ENCODE data around the gene CFAP77.

Gene CFAP77

GRCh38 chr9:132504488-132504887 is 94.5 kb downstream of the CFAP77 start:
- H3K9me3 ChIP-seq (ENCODE audit: insufficient read depth, low read length) = no peaks in the 10 kb centered on the region
- H3K27ac ChIP-seq (ENCODE audit: low read depth, low read length) = no peak overlapping the region
- no peaks in the 10 kb centered on the region for H3K9me2 ChIP-seq (replicated peaks; ENCODE audit: insufficient read depth, low read length)
- H3K36me3 ChIP-seq (ENCODE audit: low read length) = no peaks in the 10 kb centered on the region
- H3F3A ChIP-seq (ENCODE audit: insufficient read depth) = no peaks in the 10 kb centered on the region
- no peak overlapping the region for H3K4me2 ChIP-seq (ENCODE audit: low read depth, low read length, poor library complexity, severe bottlenecking)
- no peak overlapping the region for H3K4me3 ChIP-seq (ENCODE audit: insufficient read depth, low read length, poor library complexity, severe bottlenecking)
- H2AFZ ChIP-seq (ENCODE audit: low read depth, low read length, severe bottlenecking) = no peak overlapping the region
- TF ChIP-seq, protein P1, sequence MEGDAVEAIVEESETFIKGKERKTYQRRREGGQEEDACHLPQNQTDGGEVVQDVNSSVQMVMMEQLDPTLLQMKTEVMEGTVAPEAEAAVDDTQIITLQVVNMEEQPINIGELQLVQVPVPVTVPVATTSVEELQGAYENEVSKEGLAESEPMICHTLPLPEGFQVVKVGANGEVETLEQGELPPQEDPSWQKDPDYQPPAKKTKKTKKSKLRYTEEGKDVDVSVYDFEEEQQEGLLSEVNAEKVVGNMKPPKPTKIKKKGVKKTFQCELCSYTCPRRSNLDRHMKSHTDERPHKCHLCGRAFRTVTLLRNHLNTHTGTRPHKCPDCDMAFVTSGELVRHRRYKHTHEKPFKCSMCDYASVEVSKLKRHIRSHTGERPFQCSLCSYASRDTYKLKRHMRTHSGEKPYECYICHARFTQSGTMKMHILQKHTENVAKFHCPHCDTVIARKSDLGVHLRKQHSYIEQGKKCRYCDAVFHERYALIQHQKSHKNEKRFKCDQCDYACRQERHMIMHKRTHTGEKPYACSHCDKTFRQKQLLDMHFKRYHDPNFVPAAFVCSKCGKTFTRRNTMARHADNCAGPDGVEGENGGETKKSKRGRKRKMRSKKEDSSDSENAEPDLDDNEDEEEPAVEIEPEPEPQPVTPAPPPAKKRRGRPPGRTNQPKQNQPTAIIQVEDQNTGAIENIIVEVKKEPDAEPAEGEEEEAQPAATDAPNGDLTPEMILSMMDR (IDR thresholded peaks at IDR 0.05; ENCODE audit: insufficient read depth, low read length, poor library complexity, severe bottlenecking) = no peak
- no peak for TF ChIP-seq EZH2phosphoT487 (conservative IDR thresholded peaks at IDR 0.05; ENCODE audit: low read length)
- H3K9ac ChIP-seq (ENCODE audit: low read length) = no peak overlapping the region
- no peaks in the 10 kb centered on the region for H3K27me3 ChIP-seq (ENCODE audit: low read length)
- H4K20me1 ChIP-seq (ENCODE audit: low read depth, low read length) = no peaks in the 10 kb centered on the region
- no peaks in the 10 kb centered on the region for H3K79me2 ChIP-seq (ENCODE audit: insufficient read depth, low read length)

DNA sequence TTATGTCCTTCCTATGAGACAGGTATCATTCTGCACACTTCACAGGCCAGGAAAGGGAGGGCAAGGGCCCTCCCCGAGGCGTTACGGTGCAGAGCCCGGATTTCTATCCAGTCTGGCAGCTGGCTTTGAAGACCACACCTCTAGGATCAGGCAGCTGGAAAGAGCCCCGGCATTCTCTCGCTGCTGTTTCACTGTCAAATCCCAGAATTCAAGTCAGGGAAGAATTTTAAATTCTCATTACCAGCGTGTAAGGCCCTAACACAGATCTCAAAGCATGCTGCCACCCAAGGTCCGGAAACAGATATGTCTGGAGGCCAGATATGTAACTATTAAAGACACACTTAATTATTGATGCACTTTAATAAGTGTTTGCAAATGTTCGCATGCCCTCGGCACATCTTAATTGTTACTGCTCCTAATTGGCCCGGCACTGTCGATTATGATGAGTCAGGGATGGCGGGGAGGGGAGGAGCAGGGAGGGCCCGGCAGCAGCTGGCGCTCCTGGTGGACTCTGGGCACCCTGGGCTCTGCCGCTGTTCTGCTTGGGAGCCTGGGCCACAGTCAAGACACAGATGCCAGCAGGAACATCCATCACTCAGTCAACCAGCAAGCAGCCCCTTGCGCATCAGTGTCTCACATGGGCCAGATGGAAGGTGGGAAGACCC is 96.1 kb downstream of the CFAP77 start:
- Histone ChIP-seq H3K27ac (ENCODE audit: low read depth, low read length) (no peak overlapping the region), H3K27me3 (ENCODE audit: low read length) (no peaks in the 10 kb centered on the region)
- TF ChIP-seq EZH2phosphoT487 (conservative IDR thresholded peaks at IDR 0.05; ENCODE audit: low read length) = no peak
- TF ChIP-seq, protein P1 (IDR thresholded peaks at IDR 0.05; ENCODE audit: insufficient read depth, low read length, poor library complexity, severe bottlenecking) = no peak

GRCh38 chr9:132506977-132507669 is 97.1 kb downstream of the CFAP77 start:
- Histone ChIP-seq H3K27me3 (ENCODE audit: low read length) (no peaks in the 10 kb centered on the region), H3K36me3 (ENCODE audit: low read length) (no peaks in the 10 kb centered on the region), H3K27ac (ENCODE audit: low read depth, low read length) (no peak overlapping the region), H3K9me3 (ENCODE audit: insufficient read depth, low read length) (no peaks in the 10 kb centered on the region), H3F3A (ENCODE audit: insufficient read depth) (no peaks in the 10 kb centered on the region), H3K4me2 (ENCODE audit: low read depth, low read length, poor library complexity, severe bottlenecking) (no peak overlapping the region), H4K20me1 (ENCODE audit: low read depth, low read length) (no peaks in the 10 kb centered on the region), H3K79me2 (ENCODE audit: insufficient read depth, low read length) (no peaks in the 10 kb centered on the region), H3K4me3 (ENCODE audit: insufficient read depth, low read length, poor library complexity, severe bottlenecking) (no peak overlapping the region), H3K9me2 (replicated peaks; ENCODE audit: insufficient read depth, low read length) (no peaks in the 10 kb centered on the region), H3K9ac (ENCODE audit: low read length) (no peak overlapping the region), H2AFZ (ENCODE audit: low read depth, low read length, severe bottlenecking) (no peak overlapping the region)
- TF ChIP-seq EZH2phosphoT487 (conservative IDR thresholded peaks at IDR 0.05; ENCODE audit: low read length) = no peak
- TF ChIP-seq, protein P1 (IDR thresholded peaks at IDR 0.05; ENCODE audit: insufficient read depth, low read length, poor library complexity, severe bottlenecking) = no peak

More for the DNA sequence above, 96.1 kb downstream of the CFAP77 start:
- Histone ChIP-seq H3K9me3 (ENCODE audit: insufficient read depth, low read length) (no peaks in the 10 kb centered on the region), H3K4me3 (ENCODE audit: insufficient read depth, low read length, poor library complexity, severe bottlenecking) (no peak overlapping the region), H3K79me2 (ENCODE audit: insufficient read depth, low read length) (no peaks in the 10 kb centered on the region), H3K36me3 (ENCODE audit: low read length) (no peaks in the 10 kb centered on the region), H2AFZ (ENCODE audit: low read depth, low read length, severe bottlenecking) (no peak overlapping the region), H3K9me2 (replicated peaks; ENCODE audit: insufficient read depth, low read length) (no peaks in the 10 kb centered on the region), H3F3A (ENCODE audit: insufficient read depth) (no peaks in the 10 kb centered on the region), H3K4me2 (ENCODE audit: low read depth, low read length, poor library complexity, severe bottlenecking) (no peak overlapping the region), H3K9ac (ENCODE audit: low read length) (no peak overlapping the region), H4K20me1 (ENCODE audit: low read depth, low read length) (no peaks in the 10 kb centered on the region)

Measured in SU-DHL-6 (cell line).